Stimulated activated CD8-positive, alpha-beta memory T cell treated with anti-CD3 and anti-CD28 coated beads, Interleukin-12 subunit alpha, Interleukin-12 subunit beta, amount 100 ng/mL, for 1 hour (primary cell): ENCODE measurements around the gene AKAP12.
"Not testable (repeated sequence)": the region's sequence is repeated elsewhere in the genome, so short reads cannot be mapped to it uniquely, and the experiment has no call there.

Source experiments
- DNase-seq: peaks from one replicate; pipeline ENCODE4 v3.0.0-alpha.2; 2020; ENCODE audit warnings: low read depth

AKAP12 gene

GRCh38 chr6:151349651-151350270, 110.0 kb downstream of the AKAP12 start:
- no peak for DNase-seq

DNA sequence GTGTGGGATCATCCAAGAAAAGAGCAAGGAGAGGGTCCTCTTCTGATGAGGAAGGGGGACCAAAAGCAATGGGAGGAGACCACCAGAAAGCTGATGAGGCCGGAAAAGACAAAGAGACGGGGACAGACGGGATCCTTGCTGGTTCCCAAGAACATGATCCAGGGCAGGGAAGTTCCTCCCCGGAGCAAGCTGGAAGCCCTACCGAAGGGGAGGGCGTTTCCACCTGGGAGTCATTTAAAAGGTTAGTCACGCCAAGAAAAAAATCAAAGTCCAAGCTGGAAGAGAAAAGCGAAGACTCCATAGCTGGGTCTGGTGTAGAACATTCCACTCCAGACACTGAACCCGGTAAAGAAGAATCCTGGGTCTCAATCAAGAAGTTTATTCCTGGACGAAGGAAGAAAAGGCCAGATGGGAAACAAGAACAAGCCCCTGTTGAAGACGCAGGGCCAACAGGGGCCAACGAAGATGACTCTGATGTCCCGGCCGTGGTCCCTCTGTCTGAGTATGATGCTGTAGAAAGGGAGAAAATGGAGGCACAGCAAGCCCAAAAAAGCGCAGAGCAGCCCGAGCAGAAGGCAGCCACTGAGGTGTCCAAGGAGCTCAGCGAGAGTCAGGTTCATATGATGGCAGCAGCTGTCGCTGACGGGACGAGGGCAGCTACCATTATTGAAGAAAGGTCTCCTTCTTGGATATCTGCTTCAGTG, 110.8 kb downstream of the AKAP12 start:
- DNase-seq: no peak

GRCh38 chr6:151351146-151351700, 111.5 kb downstream of the AKAP12 start:
- no peak for DNase-seq

DNA sequence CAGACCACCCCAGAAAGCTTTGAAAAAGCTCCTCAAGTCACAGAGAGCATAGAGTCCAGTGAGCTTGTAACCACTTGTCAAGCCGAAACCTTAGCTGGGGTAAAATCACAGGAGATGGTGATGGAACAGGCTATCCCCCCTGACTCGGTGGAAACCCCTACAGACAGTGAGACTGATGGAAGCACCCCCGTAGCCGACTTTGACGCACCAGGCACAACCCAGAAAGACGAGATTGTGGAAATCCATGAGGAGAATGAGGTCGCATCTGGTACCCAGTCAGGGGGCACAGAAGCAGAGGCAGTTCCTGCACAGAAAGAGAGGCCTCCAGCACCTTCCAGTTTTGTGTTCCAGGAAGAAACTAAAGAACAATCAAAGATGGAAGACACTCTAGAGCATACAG, 112.0 kb downstream of the AKAP12 start:
- DNase-seq: no peak

GRCh38 chr6:151352410-151353396, 112.9 kb downstream of the AKAP12 start:
- DNase-seq: no peak

- DNase-seq: no peak
Observed at GRCh38 chr6:151353795-151354194, 114.0 kb downstream of the AKAP12 start.

DNA sequence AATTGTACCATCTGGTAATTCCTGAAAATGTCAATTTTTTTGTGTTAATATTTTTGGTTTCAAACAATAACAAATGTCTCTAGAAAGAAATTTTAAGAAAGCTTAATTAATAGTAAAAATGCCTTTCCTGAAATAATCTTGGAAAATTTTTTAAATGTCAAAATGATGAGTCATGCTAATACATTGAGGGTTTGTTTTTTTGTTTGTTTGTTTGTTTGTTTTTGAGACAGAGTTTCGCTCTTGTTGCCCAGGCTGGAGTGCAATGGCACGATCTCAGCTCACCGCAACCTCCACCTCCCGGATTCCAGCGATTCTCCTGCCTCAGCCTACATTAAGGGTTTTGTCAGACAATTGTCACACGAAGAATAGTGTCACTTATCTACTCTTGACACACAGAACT, 117.2 kb downstream of the AKAP12 start:
- not testable (repeated sequence) for DNase-seq

DNA sequence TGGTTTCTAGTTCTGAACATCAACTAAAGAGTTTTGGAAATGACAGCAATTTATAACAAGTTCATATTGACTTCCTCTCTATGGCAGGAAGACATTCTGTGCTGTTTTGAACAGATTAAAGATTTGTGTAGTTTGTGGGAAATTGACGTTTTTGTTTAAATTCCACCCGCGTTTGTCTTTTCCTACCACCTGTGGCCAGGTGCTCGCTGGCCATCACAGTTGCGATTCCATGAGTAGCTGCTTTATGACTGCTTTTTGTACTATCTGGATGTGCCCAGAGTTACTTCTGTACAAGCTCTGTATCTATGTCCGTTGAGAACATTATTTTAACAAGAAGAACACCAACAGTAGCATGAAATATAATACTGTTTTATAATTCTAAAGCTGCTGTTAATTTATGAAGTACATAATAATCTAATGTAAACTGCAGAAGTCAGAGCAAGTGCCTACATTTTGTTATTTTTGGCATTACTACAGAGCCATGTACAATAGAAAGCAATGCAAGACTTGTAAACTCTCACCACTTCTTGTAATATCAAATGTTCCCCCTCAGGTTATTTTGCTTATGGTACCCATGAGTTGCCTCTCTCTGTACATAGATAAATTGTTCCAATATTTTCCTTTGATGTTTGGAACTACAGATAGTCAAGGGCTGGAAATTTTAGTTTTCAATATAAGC, 118.1 kb downstream of the AKAP12 start:
- DNase-seq: no peak

- no peak for DNase-seq
Observed at GRCh38 chr6:151358475-151358874, 118.7 kb downstream of the AKAP12 start.

- no peak for DNase-seq
Observed at GRCh38 chr6:151359486-151359885, 119.7 kb downstream of the AKAP12 start.

- DNase-seq: no peak
Observed at GRCh38 chr6:151365233-151365632, 125.5 kb downstream of the AKAP12 start.

DNA sequence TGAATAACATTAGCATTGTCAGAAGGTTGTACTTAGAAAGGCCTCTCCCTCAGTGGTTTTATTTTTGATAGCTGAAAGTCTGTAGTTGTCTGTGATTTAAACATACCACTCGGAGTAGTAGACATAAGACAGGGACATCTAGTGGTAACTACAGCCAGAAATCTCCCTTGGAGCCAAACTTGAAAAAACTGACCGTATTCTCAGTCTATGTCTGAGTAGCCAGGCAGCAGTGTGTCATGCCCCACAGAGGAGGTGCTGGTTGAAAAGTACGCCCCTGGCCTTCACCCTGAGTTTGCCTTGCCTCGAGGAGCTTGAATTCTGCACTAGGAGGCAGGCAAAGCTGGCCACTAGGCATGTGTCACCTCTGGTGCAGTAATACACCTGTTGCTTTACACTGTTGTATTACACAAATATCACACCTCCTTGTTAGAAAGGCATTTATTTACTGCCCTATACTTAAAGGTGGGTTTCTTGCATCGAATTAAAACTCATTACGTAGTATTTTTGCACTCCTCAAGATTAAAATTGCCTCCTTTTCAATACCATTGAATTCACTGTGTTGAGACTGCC, 130.8 kb downstream of the AKAP12 start:
- DNase-seq: no peak

GRCh38 chr6:151372164-151372563, 132.4 kb downstream of the AKAP12 start:
- DNase-seq: no peak

- DNase-seq: no peak
Observed at GRCh38 chr6:151374036-151374683, 134.4 kb downstream of the AKAP12 start.

DNA sequence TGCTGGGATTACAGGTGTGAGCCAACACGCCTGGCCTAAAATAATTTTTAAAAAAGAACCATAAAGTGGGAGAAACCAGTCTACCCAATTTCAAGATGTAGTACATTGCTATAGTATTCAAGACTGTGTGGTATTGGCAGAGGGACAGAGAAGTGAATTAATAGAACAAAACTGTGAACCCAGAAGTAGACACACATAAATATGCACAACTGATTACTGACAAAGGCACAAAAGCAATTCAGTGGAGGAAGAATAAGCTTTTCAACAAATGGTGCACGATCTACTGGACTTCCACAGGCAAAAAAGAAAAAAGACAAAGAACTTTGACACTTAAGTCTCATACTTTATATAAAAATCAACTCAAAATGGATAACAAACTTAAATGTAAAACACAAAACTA, 136.1 kb downstream of the AKAP12 start:
- DNase-seq: no peak

GRCh38 chr6:151376440-151376839, 136.7 kb downstream of the AKAP12 start:
- no peak for DNase-seq

- no peak for DNase-seq
Observed at GRCh38 chr6:151377095-151377494, 137.3 kb downstream of the AKAP12 start.

- no peak for DNase-seq
Observed at GRCh38 chr6:151379933-151380847, 140.4 kb downstream of the AKAP12 start.

- DNase-seq: no peak
Observed at GRCh38 chr6:151380848-151381205, 141.1 kb downstream of the AKAP12 start.

DNA sequence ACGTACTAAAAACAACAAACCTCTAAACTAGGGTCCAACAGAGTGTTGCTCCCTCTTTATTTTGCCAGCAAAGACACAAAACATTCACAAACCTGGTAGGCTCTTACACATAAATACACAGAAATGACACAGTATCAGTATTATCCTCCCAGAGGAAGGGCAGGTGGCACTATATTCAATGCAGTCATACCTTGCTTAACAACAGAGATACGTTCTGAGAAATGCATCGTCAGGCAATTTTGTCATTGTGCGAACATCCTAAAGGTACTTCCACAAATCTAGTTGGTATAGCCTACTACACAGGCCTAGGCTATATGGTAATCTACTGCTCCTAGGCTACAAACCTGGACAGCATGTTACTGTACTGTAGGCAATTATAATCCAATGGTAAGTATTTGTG, 142.0 kb downstream of the AKAP12 start:
- no peak for DNase-seq
